ENCODE measurements around the gene GPR89A. TPM values are rescaled to one million over a fixed set of nuclear protein-coding genes. Genes with fewer than 3 reads are reported as not detected.

The GPR89A gene
- total and polyA plus RNA-seq, 2 experiments from 2014 or later: 68.5 to 81.1 TPM

- H3K4me3 ChIP-seq: no peak overlapping the region
- Mint-ChIP-seq H3K36me3 (ENCODE audit: low read depth) (no peaks in the 10 kb centered on the region), H3K27me3 (ENCODE audit: insufficient read depth, low read depth, poor library complexity) (peaks cover 7% of the 10 kb centered on the region), H3K9me3 (no peaks in the 10 kb centered on the region), H3K4me3 (no peak overlapping the region), H3K27ac (no peak overlapping the region), H3K4me1 (peaks cover 17% of the 10 kb centered on the region)
- no peak for ATAC-seq
- TF ChIP-seq, protein P1, sequence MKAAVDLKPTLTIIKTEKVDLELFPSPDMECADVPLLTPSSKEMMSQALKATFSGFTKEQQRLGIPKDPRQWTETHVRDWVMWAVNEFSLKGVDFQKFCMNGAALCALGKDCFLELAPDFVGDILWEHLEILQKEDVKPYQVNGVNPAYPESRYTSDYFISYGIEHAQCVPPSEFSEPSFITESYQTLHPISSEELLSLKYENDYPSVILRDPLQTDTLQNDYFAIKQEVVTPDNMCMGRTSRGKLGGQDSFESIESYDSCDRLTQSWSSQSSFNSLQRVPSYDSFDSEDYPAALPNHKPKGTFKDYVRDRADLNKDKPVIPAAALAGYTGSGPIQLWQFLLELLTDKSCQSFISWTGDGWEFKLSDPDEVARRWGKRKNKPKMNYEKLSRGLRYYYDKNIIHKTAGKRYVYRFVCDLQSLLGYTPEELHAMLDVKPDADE (IDR thresholded peaks at IDR 0.05): no peak
- TF ChIP-seq, protein P2, sequence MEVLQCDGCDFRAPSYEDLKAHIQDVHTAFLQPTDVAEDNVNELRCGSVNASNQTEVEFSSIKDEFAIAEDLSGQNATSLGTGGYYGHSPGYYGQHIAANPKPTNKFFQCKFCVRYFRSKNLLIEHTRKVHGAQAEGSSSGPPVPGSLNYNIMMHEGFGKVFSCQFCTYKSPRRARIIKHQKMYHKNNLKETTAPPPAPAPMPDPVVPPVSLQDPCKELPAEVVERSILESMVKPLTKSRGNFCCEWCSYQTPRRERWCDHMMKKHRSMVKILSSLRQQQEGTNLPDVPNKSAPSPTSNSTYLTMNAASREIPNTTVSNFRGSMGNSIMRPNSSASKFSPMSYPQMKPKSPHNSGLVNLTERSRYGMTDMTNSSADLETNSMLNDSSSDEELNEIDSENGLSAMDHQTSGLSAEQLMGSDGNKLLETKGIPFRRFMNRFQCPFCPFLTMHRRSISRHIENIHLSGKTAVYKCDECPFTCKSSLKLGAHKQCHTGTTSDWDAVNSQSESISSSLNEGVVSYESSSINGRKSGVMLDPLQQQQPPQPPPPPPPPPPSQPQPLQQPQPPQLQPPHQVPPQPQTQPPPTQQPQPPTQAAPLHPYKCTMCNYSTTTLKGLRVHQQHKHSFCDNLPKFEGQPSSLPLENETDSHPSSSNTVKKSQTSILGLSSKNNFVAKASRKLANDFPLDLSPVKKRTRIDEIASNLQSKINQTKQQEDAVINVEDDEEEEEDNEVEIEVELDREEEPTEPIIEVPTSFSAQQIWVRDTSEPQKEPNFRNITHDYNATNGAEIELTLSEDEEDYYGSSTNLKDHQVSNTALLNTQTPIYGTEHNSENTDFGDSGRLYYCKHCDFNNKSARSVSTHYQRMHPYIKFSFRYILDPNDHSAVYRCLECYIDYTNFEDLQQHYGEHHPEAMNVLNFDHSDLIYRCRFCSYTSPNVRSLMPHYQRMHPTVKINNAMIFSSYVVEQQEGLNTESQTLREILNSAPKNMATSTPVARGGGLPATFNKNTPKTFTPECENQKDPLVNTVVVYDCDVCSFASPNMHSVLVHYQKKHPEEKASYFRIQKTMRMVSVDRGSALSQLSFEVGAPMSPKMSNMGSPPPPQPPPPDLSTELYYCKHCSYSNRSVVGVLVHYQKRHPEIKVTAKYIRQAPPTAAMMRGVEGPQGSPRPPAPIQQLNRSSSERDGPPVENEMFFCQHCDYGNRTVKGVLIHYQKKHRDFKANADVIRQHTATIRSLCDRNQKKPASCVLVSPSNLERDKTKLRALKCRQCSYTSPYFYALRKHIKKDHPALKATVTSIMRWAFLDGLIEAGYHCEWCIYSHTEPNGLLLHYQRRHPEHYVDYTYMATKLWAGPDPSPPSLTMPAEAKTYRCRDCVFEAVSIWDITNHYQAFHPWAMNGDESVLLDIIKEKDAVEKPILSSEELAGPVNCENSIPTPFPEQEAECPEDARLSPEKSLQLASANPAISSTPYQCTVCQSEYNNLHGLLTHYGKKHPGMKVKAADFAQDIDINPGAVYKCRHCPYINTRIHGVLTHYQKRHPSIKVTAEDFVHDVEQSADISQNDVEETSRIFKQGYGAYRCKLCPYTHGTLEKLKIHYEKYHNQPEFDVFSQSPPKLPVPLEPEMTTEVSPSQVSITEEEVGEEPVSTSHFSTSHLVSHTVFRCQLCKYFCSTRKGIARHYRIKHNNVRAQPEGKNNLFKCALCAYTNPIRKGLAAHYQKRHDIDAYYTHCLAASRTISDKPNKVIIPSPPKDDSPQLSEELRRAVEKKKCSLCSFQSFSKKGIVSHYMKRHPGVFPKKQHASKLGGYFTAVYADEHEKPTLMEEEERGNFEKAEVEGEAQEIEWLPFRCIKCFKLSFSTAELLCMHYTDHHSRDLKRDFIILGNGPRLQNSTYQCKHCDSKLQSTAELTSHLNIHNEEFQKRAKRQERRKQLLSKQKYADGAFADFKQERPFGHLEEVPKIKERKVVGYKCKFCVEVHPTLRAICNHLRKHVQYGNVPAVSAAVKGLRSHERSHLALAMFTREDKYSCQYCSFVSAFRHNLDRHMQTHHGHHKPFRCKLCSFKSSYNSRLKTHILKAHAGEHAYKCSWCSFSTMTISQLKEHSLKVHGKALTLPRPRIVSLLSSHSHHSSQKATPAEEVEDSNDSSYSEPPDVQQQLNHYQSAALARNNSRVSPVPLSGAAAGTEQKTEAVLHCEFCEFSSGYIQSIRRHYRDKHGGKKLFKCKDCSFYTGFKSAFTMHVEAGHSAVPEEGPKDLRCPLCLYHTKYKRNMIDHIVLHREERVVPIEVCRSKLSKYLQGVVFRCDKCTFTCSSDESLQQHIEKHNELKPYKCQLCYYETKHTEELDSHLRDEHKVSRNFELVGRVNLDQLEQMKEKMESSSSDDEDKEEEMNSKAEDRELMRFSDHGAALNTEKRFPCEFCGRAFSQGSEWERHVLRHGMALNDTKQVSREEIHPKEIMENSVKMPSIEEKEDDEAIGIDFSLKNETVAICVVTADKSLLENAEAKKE (CRISPR knock-in tag; IDR thresholded peaks at IDR 0.05): no peak
- TF ChIP-seq JUNB (IDR thresholded peaks at IDR 0.05; ENCODE audit: unreplicated experiment): no peak
- TF ChIP-seq EZH2phosphoT487 (IDR thresholded peaks at IDR 0.05; ENCODE audit: unreplicated experiment): no peak
- TF ChIP-seq CTCF (conservative IDR thresholded peaks at IDR 0.05; ENCODE audit: low read depth in 2 of 2): no peak
- no peak for TF ChIP-seq NANOG (IDR thresholded peaks at IDR 0.05; ENCODE audit: borderline replicate concordance)
- no peak for TF ChIP-seq EZH2 (IDR thresholded peaks at IDR 0.05; ENCODE audit: low read depth, unreplicated experiment)
- TF ChIP-seq REST (IDR thresholded peaks at IDR 0.05; ENCODE audit: unreplicated experiment): no peak
- TF ChIP-seq ZNF114 (CRISPR knock-in tag; IDR thresholded peaks at IDR 0.05): no peak
- TF ChIP-seq STAT1 (IDR thresholded peaks at IDR 0.05; ENCODE audit: unreplicated experiment): no peak
- TF ChIP-seq CREB1 (CRISPR knock-in tag; IDR thresholded peaks at IDR 0.05; ENCODE audit: low read depth): no peak
- TF ChIP-seq ZNF331 (CRISPR knock-in tag; IDR thresholded peaks at IDR 0.05; ENCODE audit: low read depth): no peak
- TF ChIP-seq POLR2AphosphoS5 (IDR thresholded peaks at IDR 0.05; ENCODE audit: low read depth): no peak
- H3K27me3 ChIP-seq (ENCODE audit: insufficient read depth): no peaks in the 10 kb centered on the region
- no peaks in the 10 kb centered on the region for H3K79me2 ChIP-seq (replicated peaks; ENCODE audit: insufficient read depth)
- no peak overlapping the region for H3K4me2 ChIP-seq
- no peaks in the 10 kb centered on the region for H3K4me1 ChIP-seq (ENCODE audit: insufficient read depth)
- no peaks in the 10 kb centered on the region; the same call in 1 of the 2 replicates for H4K20me1 ChIP-seq (replicated peaks; ENCODE audit: insufficient read depth)
- H3K9me2 ChIP-seq (ENCODE audit: insufficient read depth): 0 out of 2 replicates have a peak, but pooled peaks cover 3% of the 10 kb centered on the region
- no peaks in the 10 kb centered on the region for H3F3A ChIP-seq (replicated peaks; ENCODE audit: low read depth)
- no peak overlapping the region for H3K27ac ChIP-seq (ENCODE audit: low read depth)
- no peak overlapping the region for H2AFZ ChIP-seq
- DNase-seq (ENCODE audit: low spot score): no peak
- no peaks in the 10 kb centered on the region for H3K36me3 ChIP-seq (ENCODE audit: insufficient read depth)
Measured at GRCh38 chr1:145706086-145706664, 98.4 kb downstream of the GPR89A start.

Data from GM23338 (cell line).